ENCODE results near the gene MYL5. TPM values are rescaled to one million over a fixed set of nuclear protein-coding genes. Genes with fewer than 3 reads are reported as not detected.
"Not testable (repeated sequence)": the region's sequence is repeated elsewhere in the genome, so short reads cannot be mapped to it uniquely, and the experiment has no call there.

The MYL5 gene
- polyA plus RNA-seq, 1 donor = 1,006 TPM

DNA sequence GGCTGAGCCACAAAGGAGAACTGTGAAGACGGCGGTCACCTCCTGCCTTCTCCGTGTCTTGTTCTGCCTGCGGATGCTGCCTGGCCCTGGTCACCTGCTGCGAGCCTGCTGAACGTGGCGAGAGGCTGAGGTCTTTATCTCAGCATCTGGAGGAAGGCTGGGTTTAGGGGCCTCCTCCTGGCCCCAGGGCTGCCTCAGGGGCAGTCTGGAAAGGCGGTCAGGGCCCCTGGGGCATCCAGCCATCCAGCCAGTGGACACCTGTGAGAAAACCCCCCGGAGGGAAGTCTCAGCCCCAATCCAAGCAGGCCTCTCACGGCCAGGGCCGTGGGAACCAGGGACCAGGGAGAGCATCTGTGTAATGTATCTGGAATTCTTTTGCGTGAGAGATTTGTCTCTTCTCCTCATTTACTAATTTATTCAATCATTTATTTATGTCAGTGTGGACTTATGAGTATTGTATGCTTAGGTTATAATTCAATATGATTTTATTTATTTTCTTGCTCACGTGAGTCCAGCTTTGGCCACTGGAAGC is 37.6 kb upstream of the MYL5 start:
- DNase-seq = no peak

- DNase-seq = no peak
Observed at GRCh38 chr4:637536-638280, 36.6 kb upstream of the MYL5 start.

- not testable (repeated sequence) for DNase-seq
Observed at GRCh38 chr4:642366-642765, 32.0 kb upstream of the MYL5 start.

DNA sequence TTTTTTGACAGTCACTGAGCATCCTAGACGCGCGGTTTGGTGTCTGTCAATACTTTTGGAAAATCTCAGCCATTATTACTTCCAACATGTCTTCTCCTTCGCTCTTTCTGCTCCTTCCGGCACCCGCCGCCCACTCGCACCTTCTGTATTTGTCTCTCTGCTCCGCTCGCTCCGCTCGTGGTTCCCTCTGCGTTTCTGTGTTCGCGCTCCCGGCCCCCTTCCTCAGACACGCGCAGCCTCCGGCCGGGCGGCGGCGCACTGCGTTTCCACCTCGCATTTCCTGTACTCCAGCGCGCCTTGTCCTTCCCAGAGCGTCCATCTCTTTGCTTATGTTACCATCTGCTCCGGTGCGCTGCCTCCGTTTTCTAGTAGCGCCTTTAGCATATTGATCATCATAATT is 27.9 kb upstream of the MYL5 start:
- DNase-seq = no peak

GRCh38 chr4:647481-647880 is 26.9 kb upstream of the MYL5 start:
- no peak for DNase-seq

DNA sequence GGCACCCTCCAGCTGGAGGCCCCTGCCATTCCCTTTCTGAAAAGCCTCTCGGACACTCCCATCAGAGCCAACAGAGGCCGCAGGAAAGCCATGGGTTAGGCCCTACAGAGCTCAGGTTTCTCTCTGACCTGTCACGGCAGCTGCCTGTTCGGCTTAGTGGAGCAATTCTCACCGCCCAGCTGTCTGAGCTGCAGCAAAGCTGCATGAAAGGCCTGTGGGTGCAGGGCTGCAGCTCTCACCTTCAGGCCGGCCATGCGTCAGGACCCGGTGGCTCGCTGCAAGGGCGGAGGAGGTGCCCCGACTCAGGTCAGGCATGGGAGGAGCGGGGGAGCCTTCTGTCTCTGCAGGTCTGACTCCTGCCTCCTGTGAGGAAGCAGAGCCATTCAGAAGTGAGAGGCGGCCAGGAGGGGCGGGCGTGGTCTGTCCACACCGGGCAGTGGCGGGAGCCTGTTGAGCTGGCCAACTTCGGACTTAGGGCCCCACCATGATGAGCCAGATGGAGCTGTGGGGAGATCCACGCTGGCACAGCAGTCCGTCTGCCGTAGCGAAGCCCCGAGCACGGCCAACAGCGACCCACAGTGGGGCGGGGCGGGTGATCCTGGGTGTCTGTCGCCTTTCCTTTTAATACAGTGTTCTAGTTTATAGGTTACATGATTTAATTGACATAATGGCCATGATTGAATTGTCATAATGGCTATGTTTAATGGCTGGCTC is 25.6 kb upstream of the MYL5 start:
- no peak for DNase-seq

DNA sequence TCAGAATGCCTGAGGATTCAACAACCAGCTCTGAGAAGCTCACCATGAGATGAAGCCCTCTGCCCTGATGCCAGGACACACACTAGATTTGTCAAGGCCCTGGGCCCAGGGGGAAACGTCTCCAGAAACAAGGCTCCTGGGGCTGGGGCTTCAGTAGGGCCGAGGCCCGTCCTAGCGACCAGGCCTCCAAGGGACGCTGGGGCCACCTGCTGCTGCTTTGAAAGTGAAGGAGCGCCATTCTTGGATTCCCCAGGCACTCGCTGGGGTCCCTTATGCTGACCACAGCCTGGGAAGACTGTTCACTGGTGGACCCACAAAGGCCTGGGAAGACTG is 25.1 kb upstream of the MYL5 start:
- DNase-seq = no peak

GRCh38 chr4:649751-650310 is 24.5 kb upstream of the MYL5 start:
- no peak for DNase-seq

- DNase-seq = no peak
Observed at GRCh38 chr4:650461-650860, 23.9 kb upstream of the MYL5 start.

- DNase-seq = no peak
Observed at GRCh38 chr4:650951-651883, 23.1 kb upstream of the MYL5 start.

DNA sequence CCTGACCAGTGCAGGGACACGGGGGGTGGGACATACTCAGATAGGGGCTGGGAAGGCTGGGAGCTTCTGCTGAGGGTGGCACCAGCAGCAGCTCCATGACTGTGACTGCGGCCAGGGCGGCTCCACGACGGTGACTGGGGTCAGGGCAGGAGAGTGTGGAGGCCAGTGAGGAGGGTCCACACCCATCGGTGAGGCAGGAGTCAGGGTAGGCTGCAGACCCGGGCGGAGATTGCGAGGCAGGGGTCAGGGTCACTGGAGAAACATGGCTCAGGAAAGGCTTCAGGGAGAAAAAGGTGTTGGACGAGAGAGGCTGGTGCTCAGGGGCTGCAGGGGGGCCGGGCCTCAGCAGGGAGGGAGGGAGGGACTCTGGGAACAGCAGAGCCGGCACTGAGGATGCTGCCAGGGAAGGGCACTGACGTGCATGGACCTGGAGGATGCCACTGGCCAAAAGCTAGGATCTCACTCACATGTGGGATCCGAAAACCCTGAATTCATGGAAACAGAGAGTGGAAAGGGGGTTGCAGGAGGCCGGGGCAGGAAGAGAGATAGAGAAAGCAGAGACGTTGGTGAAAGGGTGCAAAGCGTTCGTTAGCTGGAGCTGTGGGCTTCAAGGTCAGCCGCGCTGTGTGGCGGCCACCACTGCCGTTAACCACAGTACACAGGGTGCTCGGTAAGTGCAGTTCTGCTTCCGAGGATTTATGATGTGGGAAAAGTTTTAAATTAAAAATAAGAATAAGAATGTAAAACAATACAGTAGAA is 22.3 kb upstream of the MYL5 start:
- DNase-seq = no peak

DNA sequence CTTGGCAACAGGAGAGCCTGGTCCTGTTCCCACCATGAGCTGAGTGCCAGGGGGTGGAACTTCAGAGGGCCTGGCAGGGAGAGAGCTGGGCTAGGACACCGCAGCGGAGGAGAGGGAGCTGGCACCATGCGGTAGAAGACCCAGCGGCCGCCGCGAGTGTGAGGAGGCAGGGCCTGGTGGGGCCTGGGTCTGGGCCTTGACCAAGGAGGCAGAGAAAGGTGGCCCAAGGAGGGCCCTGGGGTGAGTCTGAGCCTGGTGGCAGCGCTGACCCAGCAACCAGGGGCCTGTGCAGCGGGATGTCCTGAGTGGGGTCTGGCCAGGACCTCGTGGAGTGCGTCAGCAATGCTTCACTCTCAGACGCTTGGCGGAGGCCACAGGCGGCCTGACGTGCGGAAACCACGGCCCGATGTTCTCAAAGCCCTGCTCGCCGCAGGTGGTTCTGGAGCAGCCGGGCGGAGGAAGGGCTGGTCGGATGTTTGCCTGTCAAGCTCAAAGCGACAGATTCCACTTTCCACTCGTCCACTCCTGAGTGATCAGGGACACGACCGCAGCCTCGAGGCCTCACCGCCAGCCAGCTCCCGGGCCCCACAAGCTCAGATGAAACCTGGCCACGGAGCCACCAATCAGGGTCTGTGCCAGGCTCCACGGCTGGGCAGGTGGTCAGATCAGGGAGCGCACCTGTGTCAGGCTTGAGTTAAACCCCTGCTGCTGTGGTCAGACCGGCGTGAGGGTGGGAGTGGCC is 21.1 kb upstream of the MYL5 start:
- DNase-seq = no peak

DNA sequence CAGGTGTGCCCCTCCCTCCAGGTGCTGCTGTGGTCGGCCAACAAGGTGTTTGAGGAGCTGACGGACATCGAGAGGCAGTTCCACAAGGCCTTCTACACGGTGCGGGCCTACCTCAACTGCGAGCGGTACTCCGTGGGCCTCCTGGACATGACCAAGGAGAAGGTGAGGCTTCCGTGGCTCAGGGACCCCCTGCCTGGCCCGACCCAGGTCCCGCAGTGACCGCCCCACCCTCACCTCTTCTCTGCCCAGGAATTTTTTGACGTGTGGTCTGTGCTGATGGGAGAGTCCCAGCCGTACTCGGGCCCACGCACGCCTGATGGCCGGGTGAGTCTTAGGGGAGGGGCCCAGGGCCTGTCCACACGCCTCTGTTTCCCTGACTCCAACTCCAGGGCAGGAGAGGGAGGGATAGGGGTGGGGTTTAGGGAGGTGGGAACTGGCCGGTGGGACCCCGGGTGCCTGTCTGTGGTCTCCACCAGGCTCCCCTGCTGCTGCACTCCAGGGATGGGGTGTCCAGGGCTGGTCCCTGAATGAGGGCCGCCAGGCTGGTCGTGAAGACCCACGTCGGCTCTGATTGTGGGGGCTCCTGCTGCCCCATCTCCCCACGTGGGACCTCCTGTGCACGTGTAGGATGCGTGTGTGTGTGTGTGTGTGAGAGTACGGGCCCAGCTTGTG is 20.4 kb upstream of the MYL5 start:
- no peak for DNase-seq

DNA sequence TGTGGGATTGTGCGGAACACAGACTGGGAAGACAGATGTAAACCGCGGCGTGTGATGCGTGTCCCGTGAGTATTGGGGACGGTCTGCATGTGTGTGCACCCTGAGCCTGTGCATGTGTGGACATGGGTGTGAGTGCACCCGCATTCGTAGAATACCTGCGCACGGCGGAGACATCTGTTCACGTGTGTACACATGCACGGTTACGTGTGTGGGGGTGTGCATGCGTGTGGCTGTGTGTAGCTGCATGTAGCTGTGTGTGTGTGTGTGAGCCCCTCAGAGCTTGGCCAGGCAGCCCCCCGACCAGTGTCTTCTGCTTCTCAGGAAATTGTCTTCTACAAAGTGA is 19.9 kb upstream of the MYL5 start:
- no peak for DNase-seq

- DNase-seq = no peak
Observed at GRCh38 chr4:654871-655463, 19.4 kb upstream of the MYL5 start.

- DNase-seq = no peak
Observed at GRCh38 chr4:655464-656151, 18.7 kb upstream of the MYL5 start.

GRCh38 chr4:656436-657337 is 17.7 kb upstream of the MYL5 start:
- DNase-seq = no peak

DNA sequence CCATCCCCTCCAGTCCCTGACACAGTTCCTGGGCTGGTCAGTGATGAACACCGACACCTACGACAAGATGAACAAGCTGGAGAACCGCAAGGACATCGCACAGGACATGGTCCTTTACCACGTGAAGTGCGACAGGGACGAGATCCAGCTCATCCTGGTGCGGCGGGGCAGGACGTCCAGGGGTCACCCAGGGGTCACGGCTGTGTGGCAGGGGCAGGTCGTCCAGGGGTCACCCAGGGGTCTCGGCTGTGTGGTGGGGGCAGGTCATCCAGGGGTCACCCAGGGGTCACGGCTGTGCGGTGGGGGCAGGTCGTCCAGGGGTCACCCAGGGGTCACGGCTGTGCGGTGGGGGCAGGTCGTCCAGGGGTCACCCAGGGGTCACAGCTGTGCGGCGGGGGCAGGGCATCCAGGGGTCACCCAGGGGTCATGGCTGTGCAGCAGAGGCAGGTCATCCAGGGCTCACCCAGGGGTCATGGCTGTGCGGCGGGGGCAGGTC is 17.0 kb upstream of the MYL5 start:
- DNase-seq = no peak
